Aorta (tissue), 5 donors: ENCODE measurements around the gene SHQ1. TPM values are rescaled to one million over a fixed set of nuclear protein-coding genes. Genes with fewer than 3 reads are reported as not detected.

ENCODE experiments used
- ATAC-seq: fragments of 200-7000 bp; cut with Tn5 transposase; one replicate; pipeline ENCODE4 v1.9.1; 2022; ENCODE audit warnings: moderate library complexity; ENCODE audit not compliant: low FRiP score
- DNase-seq, 2 donors: peaks; one replicate each; pipeline ENCODE4 v3.0.0-alpha.2; 2020
- H3K27ac ChIP-seq, 2 donors: one replicate each; pipeline ENCODE4 v1.5.1; 2013; ENCODE audit warnings: low read length in 2 of 2, mild to moderate bottlenecking in 2 of 2, moderate library complexity in 2 of 2, control low read depth in 1 of 2, inconsistent platforms in 1 of 2, low read depth in 1 of 2
- H3K27me3 ChIP-seq, 2 donors: one replicate each; pipeline ENCODE4 v1.6.1; 2013; ENCODE audit warnings: control low read depth in 1 of 2, low read length in 1 of 2, mild to moderate bottlenecking in 1 of 2, moderate library complexity in 1 of 2; ENCODE audit not compliant: insufficient read depth in 2 of 2, control insufficient read depth in 1 of 2
- H3K36me3 ChIP-seq, 2 donors: one replicate each; pipeline ENCODE4 v1.6.1; 2013; ENCODE audit warnings: control low read depth in 1 of 2, low read length in 1 of 2, mild to moderate bottlenecking in 1 of 2; ENCODE audit not compliant: insufficient read depth in 2 of 2, control insufficient read depth in 1 of 2
- H3K4me1 ChIP-seq, 2 donors: one replicate each; pipeline ENCODE4 v1.6.1; 2013; ENCODE audit warnings: low read length in 2 of 2, control low read depth in 1 of 2, mild to moderate bottlenecking in 1 of 2, moderate library complexity in 1 of 2; ENCODE audit not compliant: insufficient read depth in 2 of 2, control insufficient read depth in 1 of 2
- H3K4me3 ChIP-seq, 2 donors: one replicate each; pipeline ENCODE4 v1.5.1; 2013; ENCODE audit warnings: low read length in 2 of 2, control low read depth in 1 of 2, mild to moderate bottlenecking in 1 of 2
- H3K9me3 ChIP-seq: one replicate; pipeline ENCODE4 v1.6.1; 2013; ENCODE audit warnings: mild to moderate bottlenecking, low read length; ENCODE audit not compliant: control insufficient read depth
- WGBS, 2 donors: extraction: QIAGEN DNeasy Blood & Tissue Kit; methylation state at CpG; one replicate each; pipeline ENCODE4 v1.1.7; 2013; 5-methylcytosine and 5-hydroxymethylcytosine counted together
- intact Hi-C, 2 donors: fragments of 100-400 bp; cut with DNase I; formaldehyde crosslinking; loops; one replicate each; pipeline versions ENCODE4 v1.14.2 to v1.15.0; 2022
- polyA plus RNA-seq, 2 donors: library from polyadenylated mRNA; stranded (reverse); fragments of 200-250 nt; gene quantifications; one replicate each; pipeline ENCODE4 v1.2.3, GENCODE V29; 2013
- total RNA-seq, 2 donors: library from RNA; stranded (reverse); fragmentation: NEBNext Ultra II Directional; extraction: Animal tissue kit (Norgen Biotek cat#: 25700); gene quantifications; one replicate each; pipeline ENCODE4 v1.2.1, GENCODE V29; 2021
- donor health status: healthy with polysubstance abuse.
- donor health status: Bipolar disorder and iron deficiency.
- donor health status: DM: no; HTN: no; CAD: no.
- donor health status: DM: no; HTN: no; CAD: no.
- donor health status: DM: yes; HTN: yes; CAD: no.

The SHQ1 gene
- total and polyA plus RNA-seq, 4 donors = 6.0 to 19.0 (median 11.9) TPM

DNA sequence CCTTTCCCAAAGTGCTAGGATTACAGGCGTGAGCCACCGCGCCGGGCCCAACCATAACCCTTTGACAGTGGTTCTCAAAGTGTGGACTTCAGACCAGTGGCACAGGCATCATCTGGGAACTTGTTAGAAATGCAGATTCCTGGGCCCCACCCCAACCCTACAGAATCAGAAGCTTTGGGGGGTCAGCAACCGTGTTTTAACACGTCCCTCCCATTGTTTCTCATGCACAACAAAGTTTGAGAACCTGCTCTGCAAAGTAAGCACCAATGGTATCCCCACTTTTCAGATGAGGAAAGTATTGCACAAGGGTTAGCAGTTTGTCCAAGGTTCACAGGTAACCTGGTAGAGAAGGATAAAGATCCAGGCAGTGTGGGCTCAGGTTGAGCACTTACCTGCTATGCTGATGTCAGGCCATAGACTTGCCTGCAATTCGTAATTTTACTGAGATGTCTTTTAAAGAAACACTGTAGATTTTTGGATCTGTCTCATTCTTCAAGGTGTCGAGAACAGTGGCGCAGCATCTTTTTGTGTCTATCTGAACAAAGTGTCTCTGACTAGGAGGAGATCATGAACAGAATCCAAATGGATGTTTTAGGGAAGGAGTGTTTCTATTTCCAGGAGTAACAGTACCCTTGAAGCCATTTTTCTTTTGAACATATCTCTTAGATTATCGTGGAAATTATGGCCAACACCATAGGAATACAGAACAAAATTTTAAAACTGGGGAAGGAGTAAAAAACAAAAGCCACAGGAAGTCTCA, 42.1 kb upstream of the SHQ1 start:
- no peak for ATAC-seq
- Histone ChIP-seq H3K27ac (peak overlapping the region in 1 of 2 donors; percentile 6), H3K9me3 (no peaks in the 10 kb centered on the region), H3K36me3 (no peaks in the 10 kb centered on the region), H3K4me1 (no peaks in the 10 kb centered on the region), H3K27me3 (no peaks in the 10 kb centered on the region), H3K4me3 (peak overlapping the region in 1 of 2 donors; percentile 96)
- intact Hi-C loops = no loop called here
- 57 to 64% methylated on average over 10 of the region's 10 CpGs for WGBS, 2 donors
- no peak for DNase-seq

DNA sequence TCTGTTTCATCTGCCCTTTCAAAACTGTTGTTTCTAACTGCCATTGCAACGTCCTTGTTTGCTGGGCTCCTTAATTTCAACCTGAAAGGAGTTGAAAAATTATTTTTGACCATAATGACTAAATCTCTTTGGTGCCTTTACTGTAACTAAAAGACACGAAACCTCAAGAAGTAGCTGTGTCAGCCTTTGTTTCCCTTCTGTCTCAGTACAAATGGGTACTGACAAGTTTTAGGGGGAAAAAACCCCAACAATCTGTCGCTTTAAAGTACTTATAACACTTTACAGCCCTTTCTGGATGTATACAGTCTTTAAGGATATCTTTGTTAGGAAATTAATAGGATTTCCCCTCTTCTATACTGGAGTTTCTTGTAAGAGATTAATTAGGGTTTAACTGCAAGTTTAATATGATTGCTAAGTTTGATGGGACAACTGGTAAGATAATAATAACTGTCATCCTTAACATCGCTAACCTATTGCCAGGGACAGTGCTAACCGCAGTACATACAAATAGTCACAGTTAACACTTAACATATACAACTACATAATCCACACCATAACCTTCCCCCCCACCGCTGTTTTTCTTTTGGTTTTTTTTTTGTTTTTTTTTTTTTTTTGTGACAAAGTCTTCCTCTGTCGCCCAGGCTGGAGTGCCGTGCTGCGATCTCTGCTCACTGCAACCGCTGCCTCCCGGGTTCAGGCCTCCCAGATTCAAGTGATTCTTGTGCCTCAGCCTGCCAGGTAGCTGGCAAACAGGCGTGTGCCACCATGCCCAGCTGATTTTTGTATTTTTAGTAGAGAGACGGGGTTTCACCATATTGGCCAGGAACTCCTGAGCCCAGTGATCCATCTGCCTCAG, 41.3 kb upstream of the SHQ1 start:
- Histone ChIP-seq H3K4me3 (peak overlapping the region; percentile 96 to 97), H3K27me3 (no peaks in the 10 kb centered on the region), H3K36me3 (no peaks in the 10 kb centered on the region), H3K27ac (peak overlapping the region; percentile 62 to 78), H3K9me3 (no peaks in the 10 kb centered on the region), H3K4me1 (no peaks in the 10 kb centered on the region)
- ATAC-seq (no peak), DNase-seq (no peak)
- WGBS, 2 donors = 28 to 34% methylated on average over 13 of the region's 13 CpGs
- intact Hi-C loops = loop anchor here in 1 of 2 donors (2.0 to 5.0 kb wide), 3 partner anchors 42 to 107 kb away; partner anchors contain the start of genes PPP4R2 and SHQ1

DNA sequence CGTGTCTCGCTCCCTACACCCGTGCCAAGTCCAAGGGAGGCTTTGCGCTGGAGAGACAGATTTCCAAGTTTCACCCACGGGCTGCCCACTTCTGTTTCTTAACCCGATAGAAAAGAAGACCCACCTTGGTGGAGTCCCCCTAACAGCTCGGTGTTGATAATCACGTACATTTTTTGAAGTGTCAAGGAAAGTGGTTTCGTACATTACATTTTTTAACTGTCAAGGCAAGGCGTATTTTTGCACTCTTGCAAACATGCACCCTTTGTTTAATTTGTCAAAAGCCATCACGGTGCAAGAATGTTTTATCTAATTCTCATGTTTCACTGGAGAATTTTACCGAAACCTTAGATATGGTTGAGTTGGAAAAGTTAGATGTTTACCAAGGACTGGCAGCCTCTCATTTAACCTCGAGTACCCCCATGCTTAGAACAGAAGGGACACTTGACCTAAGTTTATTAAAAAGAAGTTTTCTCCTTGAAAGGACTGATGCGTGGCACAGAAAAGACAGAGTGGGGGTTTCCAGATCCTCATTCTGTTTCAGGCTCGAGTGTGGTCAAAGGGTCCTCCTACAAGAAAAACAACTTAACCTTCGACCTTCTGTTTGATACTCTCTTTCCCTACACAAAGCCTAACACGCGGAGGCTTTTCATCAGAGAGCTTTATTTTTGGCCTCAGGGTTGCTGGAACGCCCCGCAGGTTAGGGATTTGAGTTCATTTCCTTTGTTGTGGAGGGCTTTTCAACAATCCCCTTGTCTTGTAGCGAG, 40.5 kb upstream of the SHQ1 start:
- ATAC-seq (no peak), DNase-seq (no peak)
- peak overlapping the region; percentile 96 to 97 for H3K4me3 ChIP-seq
- no peaks in the 10 kb centered on the region for H3K9me3 ChIP-seq
- H3K27me3 ChIP-seq = no peaks in the 10 kb centered on the region
- peak overlapping the region; percentile 62 to 78 for H3K27ac ChIP-seq
- no peaks in the 10 kb centered on the region for H3K4me1 ChIP-seq
- 1 to 2% methylated on average over 21 of the region's 21 CpGs for WGBS, 2 donors
- intact Hi-C loops = loop anchor here in 1 of 2 donors (2.0 to 5.0 kb wide), 3 partner anchors 41 to 108 kb away; partner anchors contain the start of genes PPP4R2 and SHQ1
- no peaks in the 10 kb centered on the region for H3K36me3 ChIP-seq

DNA sequence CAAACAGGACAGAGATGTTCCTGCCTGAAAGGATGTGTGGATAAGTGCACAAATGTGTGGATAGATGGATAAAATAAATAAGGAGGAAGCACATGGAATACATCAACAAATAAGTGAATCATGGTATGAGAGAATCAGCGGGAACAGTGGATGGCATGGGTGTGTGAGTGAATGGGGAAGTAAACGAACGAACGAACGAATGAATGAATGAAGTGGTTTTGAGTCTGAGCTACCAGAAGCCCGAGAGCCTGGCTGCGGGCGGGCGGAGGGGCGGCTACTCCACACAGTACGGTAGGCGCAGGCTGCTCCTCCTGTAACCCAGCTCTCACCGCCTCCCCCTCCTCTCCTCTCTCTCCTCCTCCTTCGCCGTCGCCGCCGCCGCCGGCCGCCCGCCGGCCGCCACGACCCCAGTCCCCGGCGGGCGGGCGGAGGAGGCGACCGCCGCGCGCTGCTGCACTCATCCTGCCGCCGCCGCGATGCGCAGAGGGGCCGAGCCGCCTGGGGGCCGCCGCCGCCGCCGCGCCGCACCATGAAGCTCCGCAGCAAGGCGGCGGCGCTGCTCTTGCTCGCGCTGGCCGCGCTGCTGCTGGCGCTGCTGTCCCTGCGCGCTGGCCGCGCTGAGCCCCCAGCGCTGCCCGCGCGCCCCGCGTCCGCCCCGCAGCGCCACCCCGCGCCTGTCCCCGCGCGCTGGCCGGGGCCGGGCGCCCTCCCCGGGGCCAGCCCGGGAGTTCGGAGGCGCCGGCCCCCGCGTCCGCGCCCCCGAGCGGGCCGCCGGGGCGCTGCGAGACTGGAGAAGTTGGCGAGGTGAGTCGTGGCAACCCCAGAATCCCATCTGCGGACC, 39.7 kb upstream of the SHQ1 start, which contains the start of gene GXYLT2:
Gene GXYLT2, plus strand, starts transcription at position 342 of the 841 bp plus-strand sequence. Its CDS starts 188 bp downstream, at position 530.
- WGBS, 2 donors = 0 to 1% methylated on average over 25 to 96 of the region's 96 CpGs

DNA sequence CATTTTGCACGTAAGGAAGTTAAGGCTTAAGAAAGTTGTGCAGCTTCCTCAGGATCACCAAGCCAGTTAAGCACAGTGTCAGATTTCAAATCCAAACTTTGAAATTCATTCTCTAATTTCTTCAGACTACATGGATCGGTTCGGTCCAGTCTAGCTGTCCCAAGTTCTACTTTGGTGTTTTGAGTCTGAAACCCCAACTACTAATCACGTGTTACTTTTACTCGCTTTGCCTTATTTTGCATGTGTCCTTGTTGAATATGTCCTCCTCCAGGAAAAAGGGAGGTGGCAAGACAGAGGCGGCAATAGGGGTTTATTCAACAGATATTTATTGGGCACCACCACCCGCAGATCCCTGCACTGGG, 39.1 kb upstream of the SHQ1 start:
- ATAC-seq = no peak
- no peaks in the 10 kb centered on the region for H3K9me3 ChIP-seq
- no peaks in the 10 kb centered on the region for H3K27me3 ChIP-seq
- no peaks in the 10 kb centered on the region for H3K36me3 ChIP-seq
- DNase-seq = no peak
- 0 to 1% methylated on average over 7 of the region's 7 CpGs for WGBS, 2 donors
- H3K4me1 ChIP-seq = no peaks in the 10 kb centered on the region
- intact Hi-C loops = loop anchor here in 1 of 2 donors (5.0 kb wide), 2 partner anchors 40 to 50 kb away; partner anchors contain the start of gene SHQ1
- H3K4me3 ChIP-seq = peak overlapping the region; percentile 96 to 97
- no peak overlapping the region for H3K27ac ChIP-seq

More for the DNA sequence above, 39.7 kb upstream of the SHQ1 start, which contains the start of gene GXYLT2:
- H3K27me3 ChIP-seq = no peaks in the 10 kb centered on the region
- no peaks in the 10 kb centered on the region for H3K36me3 ChIP-seq
- H3K4me3 ChIP-seq = peak within 1 kb of the TSS; percentile 96 to 97
- ATAC-seq (peak; percentile 86), DNase-seq (peak; percentile 81 to 87)
- H3K27ac ChIP-seq = peak within 1 kb of the TSS; percentile 62 to 78
- intact Hi-C loops = loop anchor here in 1 of 2 donors (2.0 to 5.0 kb wide), 3 partner anchors 41 to 109 kb away; partner anchors contain the start of genes PPP4R2 and SHQ1
- no peaks in the 10 kb centered on the region for H3K4me1 ChIP-seq
- no peaks in the 10 kb centered on the region for H3K9me3 ChIP-seq

DNA sequence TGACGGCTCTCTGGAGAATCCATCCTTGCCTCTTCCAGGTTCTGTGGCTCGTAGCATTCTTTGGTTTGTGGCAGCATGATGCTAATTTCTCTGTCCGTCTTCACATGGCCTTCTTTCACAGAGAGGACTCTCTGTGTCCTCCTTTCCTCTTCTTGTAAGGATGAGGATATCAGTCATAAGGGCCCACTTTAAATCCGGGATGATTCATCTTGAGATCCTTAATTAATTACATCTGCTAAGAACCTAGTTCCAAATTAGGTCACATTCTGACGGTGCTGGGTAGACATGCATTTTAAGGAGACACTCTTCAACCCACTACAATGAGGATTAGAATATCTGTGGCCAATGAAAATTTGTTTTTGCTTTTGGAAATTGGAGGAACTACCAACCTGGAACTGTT, 23.9 kb upstream of the SHQ1 start:
- intact Hi-C loops = no loop called here
- no peak for ATAC-seq
- Histone ChIP-seq H3K4me1 (no peaks in the 10 kb centered on the region), H3K27me3 (no peaks in the 10 kb centered on the region), H3K27ac (no peak overlapping the region), H3K4me3 (no peak overlapping the region), H3K36me3 (no peaks in the 10 kb centered on the region), H3K9me3 (no peaks in the 10 kb centered on the region)
- no peak for DNase-seq
- WGBS, 2 donors = 87 to 88% methylated on average over 5 of the region's 5 CpGs

DNA sequence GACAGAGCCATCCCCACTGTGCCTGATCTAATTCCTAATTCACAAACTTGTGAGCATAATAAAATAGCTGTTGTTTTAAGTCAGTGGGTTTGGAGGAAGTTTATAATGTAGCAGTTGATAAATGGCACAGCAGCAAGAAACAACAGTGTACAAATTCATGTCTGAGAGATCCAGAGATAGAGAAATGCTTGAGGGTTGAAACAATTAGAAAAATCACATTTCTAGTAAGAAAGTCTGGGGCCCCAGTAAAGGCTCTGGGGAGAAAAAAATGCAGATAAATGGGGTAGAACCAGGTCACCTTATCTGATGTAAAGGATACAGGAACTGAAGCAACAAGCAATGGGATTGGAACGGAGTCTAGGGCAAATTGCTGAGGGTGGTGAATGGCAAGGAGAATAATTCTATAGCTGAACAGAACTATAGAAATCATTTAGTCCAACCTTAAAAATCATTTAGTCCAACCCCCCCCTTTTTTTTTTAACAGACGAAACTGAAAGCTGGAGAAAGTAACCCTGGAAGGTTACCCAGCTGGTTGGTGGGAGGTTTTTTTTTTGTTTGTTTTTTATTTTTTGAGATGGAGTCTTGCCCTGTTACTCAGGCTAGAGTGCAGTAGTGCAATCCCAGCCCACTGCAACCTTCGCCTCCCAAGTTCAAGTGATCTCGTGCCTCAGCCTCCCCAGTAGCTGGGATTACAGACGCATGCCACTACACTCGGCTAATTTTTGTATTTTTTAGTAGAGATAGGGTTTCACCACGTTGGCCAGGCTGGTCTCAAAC, 14.3 kb upstream of the SHQ1 start:
- no peak for DNase-seq
- H3K4me1 ChIP-seq = no peaks in the 10 kb centered on the region
- no peak overlapping the region for H3K4me3 ChIP-seq
- ATAC-seq = no peak
- no peaks in the 10 kb centered on the region for H3K27me3 ChIP-seq
- H3K27ac ChIP-seq = no peak overlapping the region
- H3K9me3 ChIP-seq = no peaks in the 10 kb centered on the region
- no peaks in the 10 kb centered on the region for H3K36me3 ChIP-seq
- WGBS, 2 donors = 76 to 77% methylated on average over 7 of the region's 7 CpGs
- intact Hi-C loops = no loop called here
